ENCODE data around the gene FAM228B.

DNA sequence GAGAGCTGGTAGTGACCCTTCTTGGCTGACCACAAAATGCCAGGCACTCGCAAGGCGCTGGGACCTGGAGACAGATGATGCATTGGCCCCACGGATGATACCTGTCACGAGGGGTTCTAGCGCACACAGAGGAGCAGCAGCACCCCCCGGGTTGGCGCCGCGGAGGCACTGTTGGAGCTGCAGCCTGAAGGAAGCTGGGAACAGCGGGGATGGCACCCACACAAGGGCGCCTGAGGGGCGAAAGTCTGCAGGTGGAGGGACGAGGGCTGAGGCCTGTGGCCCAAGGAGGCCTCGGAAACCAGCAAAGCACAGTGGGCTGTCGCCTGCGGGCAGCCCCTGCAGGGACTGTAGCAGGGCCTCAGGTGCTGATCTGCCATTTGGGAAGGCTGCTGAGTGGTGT, 85.2 kb downstream of the FAM228B start:
- TF ChIP-seq YY1 (IDR thresholded peaks at IDR 0.05; ENCODE audit: low read depth) (no peak), EP300 (IDR thresholded peaks at IDR 0.05; ENCODE audit: borderline replicate concordance) (no peak), CEBPB (IDR thresholded peaks at IDR 0.05) (no peak), FOXM1 (IDR thresholded peaks at IDR 0.05; ENCODE audit: borderline replicate concordance, low read depth) (no peak), NFIC (IDR thresholded peaks at IDR 0.05) (no peak), TAF1 (IDR thresholded peaks at IDR 0.05; ENCODE audit: low read depth) (no peak)
- TF ChIP-seq, protein P1, sequence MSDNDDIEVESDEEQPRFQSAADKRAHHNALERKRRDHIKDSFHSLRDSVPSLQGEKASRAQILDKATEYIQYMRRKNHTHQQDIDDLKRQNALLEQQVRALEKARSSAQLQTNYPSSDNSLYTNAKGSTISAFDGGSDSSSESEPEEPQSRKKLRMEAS (IDR thresholded peaks at IDR 0.05) = no peak
- TF ChIP-seq, protein P2, sequence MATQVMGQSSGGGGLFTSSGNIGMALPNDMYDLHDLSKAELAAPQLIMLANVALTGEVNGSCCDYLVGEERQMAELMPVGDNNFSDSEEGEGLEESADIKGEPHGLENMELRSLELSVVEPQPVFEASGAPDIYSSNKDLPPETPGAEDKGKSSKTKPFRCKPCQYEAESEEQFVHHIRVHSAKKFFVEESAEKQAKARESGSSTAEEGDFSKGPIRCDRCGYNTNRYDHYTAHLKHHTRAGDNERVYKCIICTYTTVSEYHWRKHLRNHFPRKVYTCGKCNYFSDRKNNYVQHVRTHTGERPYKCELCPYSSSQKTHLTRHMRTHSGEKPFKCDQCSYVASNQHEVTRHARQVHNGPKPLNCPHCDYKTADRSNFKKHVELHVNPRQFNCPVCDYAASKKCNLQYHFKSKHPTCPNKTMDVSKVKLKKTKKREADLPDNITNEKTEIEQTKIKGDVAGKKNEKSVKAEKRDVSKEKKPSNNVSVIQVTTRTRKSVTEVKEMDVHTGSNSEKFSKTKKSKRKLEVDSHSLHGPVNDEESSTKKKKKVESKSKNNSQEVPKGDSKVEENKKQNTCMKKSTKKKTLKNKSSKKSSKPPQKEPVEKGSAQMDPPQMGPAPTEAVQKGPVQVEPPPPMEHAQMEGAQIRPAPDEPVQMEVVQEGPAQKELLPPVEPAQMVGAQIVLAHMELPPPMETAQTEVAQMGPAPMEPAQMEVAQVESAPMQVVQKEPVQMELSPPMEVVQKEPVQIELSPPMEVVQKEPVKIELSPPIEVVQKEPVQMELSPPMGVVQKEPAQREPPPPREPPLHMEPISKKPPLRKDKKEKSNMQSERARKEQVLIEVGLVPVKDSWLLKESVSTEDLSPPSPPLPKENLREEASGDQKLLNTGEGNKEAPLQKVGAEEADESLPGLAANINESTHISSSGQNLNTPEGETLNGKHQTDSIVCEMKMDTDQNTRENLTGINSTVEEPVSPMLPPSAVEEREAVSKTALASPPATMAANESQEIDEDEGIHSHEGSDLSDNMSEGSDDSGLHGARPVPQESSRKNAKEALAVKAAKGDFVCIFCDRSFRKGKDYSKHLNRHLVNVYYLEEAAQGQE (IDR thresholded peaks at IDR 0.05; ENCODE audit: low read depth) = no peak
